HepG2 (cell line): ENCODE results near the gene IVL. TPM values are rescaled to one million over a fixed set of nuclear protein-coding genes. Genes with fewer than 3 reads are reported as not detected.

Experiments used
- ATAC-seq: fragments of 200-7000 bp; cut with Tn5 transposase; 3 replicates; pipeline ENCODE4 v1.9.1; 2020; ENCODE audit warnings: mild to moderate bottlenecking, moderate library complexity
- BruUV-seq: library from RNA; stranded (reverse); fragments of 400-500 nt; replicated peaks from 2 replicates; lab custom pipeline; 2021; lab: Mats Ljungman, UMichigan
- CTCF ChIA-PET: fragments of 300-600 bp; formaldehyde crosslinking; extraction: SDS; loops from one replicate; lab custom pipeline; 2021; ENCODE audit warnings: low total read pairs, inconsistent platforms, low intra/inter-chr PET ratio; lab: Yijun Ruan, JAX
- POLR2A ChIA-PET: fragments of 350-600 bp; sonication (Branson Sonifier 250); formaldehyde crosslinking; loops from one replicate; lab custom pipeline; 2020; ENCODE audit warnings: antibody characterized with exemption, inconsistent platforms; lab: Yijun Ruan, JAX
- DNase-seq: peaks from one replicate; pipeline ENCODE4 v3.0.0-alpha.2; 2015; ENCODE audit warnings: low spot score
- FAIRE-seq: peaks from 3 replicates; lab custom pipeline; 2011; peaks lifted over from hg19 to GRCh38; lab: Jason Lieb, UNC
- H2AFZ ChIP-seq: one replicate; pipeline ENCODE4 v1.6.1; 2011; ENCODE audit warnings: low read length, inconsistent platforms
- H3K27ac ChIP-seq: fragments of 300-600 bp; 3 replicates; pipeline ENCODE4 v1.8.0; 2011; ENCODE audit warnings: mixed run types, mild to moderate bottlenecking, mixed read lengths, low read length, inconsistent platforms; ENCODE audit not compliant: insufficient read depth; ENCODE audit errors: extremely low read length
- H3K27me3 ChIP-seq, 2 experiments: fragments of 200-600 bp in 1 of 2; 2 replicates in 1 of 2; 3 replicates in 1 of 2; pipeline versions ENCODE4 v1.6.0 to v1.8.0; 2011; ENCODE audit warnings: low read length in 2 of 2, mild to moderate bottlenecking in 2 of 2, moderate library complexity in 2 of 2, inconsistent platforms in 1 of 2; ENCODE audit not compliant: insufficient read depth in 2 of 2, control insufficient read depth in 1 of 2
- H3K36me3 ChIP-seq, 2 experiments: fragments of 200-600 bp in 1 of 2; replicated peaks in 1 of 2; 2 replicates in 1 of 2; 3 replicates in 1 of 2; pipeline versions ENCODE4 v1.5.1 to v1.8.0; 2011; ENCODE audit warnings: low read length in 2 of 2, inconsistent platforms in 1 of 2; ENCODE audit not compliant: insufficient read depth in 2 of 2, control insufficient read depth in 1 of 2
- H3K4me1 ChIP-seq: 2 replicates; pipeline ENCODE4 v1.5.1; 2012; ENCODE audit warnings: low read length, inconsistent platforms; ENCODE audit not compliant: insufficient read depth
- H3K4me2 ChIP-seq: 2 replicates; pipeline ENCODE4 v1.6.0; 2011; ENCODE audit warnings: low read depth, low read length, inconsistent platforms
- H3K4me3 ChIP-seq, 3 experiments: fragments of 200-600 bp in 1 of 3; sonication (generic), shearing (Covaris generic) in 1 of 3; replicated peaks in 1 of 3; 2 replicates each; pipeline ENCODE4 v1.5.1; 2011 to 2016; ENCODE audit warnings: low read length in 3 of 3, inconsistent platforms in 2 of 3, low read depth in 2 of 3, mild to moderate bottlenecking in 2 of 3, control low read depth in 1 of 3, mixed read lengths in 1 of 3; ENCODE audit not compliant: insufficient read depth in 1 of 3
- H3K79me2 ChIP-seq: one replicate; pipeline ENCODE4 v1.6.1; 2011; ENCODE audit warnings: low read length, inconsistent platforms; ENCODE audit not compliant: insufficient read depth
- H3K9ac ChIP-seq: 2 replicates; pipeline ENCODE4 v1.6.0; 2011; ENCODE audit warnings: mild to moderate bottlenecking, low read depth, low read length, inconsistent platforms; ENCODE audit not compliant: insufficient read depth
- H3K9me3 ChIP-seq: 2 replicates; pipeline ENCODE4 v1.5.1; 2012; ENCODE audit warnings: mild to moderate bottlenecking, low read length
- H4K20me1 ChIP-seq: 2 replicates; pipeline ENCODE4 v1.6.0; 2011; ENCODE audit warnings: inconsistent platforms, mild to moderate bottlenecking, low read length, moderate library complexity; ENCODE audit not compliant: insufficient read depth
- ARNT ChIP-seq: fragments of 450-650 bp; IDR thresholded peaks from 2 replicates; pipeline ENCODE4 v1.6.1; 2017
- ATF1 ChIP-seq: IDR thresholded peaks from 2 replicates; pipeline ENCODE4 v1.6.1; 2016; ENCODE audit warnings: mild to moderate bottlenecking, control low read depth
- CBX2 ChIP-seq, 2 experiments: fragments of 200-600 bp in 1 of 2; sonication (generic); formaldehyde crosslinking in 1 of 2; IDR thresholded peaks; 2 replicates each; pipeline versions ENCODE4 v1.7.0 to v1.8.1; 2018 to 2022; ENCODE audit warnings: low read depth in 2 of 2, low read length in 1 of 2, mild to moderate bottlenecking in 1 of 2, missing genetic modification reagents in 1 of 2
- GATA4 ChIP-seq: sonication (generic); IDR thresholded peaks from 2 replicates; pipeline ENCODE4 v1.6.1; 2016; ENCODE audit warnings: antibody characterized with exemption, low read depth, borderline replicate concordance
- MATR3 ChIP-seq: sonication (generic); formaldehyde crosslinking; IDR thresholded peaks from 2 replicates; pipeline ENCODE4 v1.4.0; 2020; ENCODE audit warnings: missing genetic modification reagents
- NCOA2 ChIP-seq: sonication (generic); formaldehyde crosslinking; IDR thresholded peaks from 2 replicates; pipeline ENCODE4 v1.8.0; 2022; ENCODE audit warnings: inconsistent platforms
- RFX3 ChIP-seq: IDR thresholded peaks from 2 replicates; pipeline ENCODE4 v1.6.1; 2016; ENCODE audit warnings: missing biosample characterization, missing genetic modification reagents
- TEAD3 ChIP-seq: optimal IDR thresholded peaks from 2 replicates; pipeline ENCODE3; 2016; ENCODE audit warnings: borderline replicate concordance
- ZFX ChIP-seq: sonication (generic); formaldehyde crosslinking; IDR thresholded peaks from 2 replicates; pipeline ENCODE4 v1.4.0; 2020; ENCODE audit warnings: mild to moderate bottlenecking, low read depth, missing genetic modification reagents, moderate library complexity
- ZNF432 ChIP-seq: sonication (generic); formaldehyde crosslinking; IDR thresholded peaks from 2 replicates; pipeline ENCODE4 v1.5.0; 2020; ENCODE audit warnings: missing genetic modification reagents, mild to moderate bottlenecking, borderline replicate concordance
- ZNF768 ChIP-seq: sonication (generic); formaldehyde crosslinking; IDR thresholded peaks from 2 replicates; pipeline ENCODE4 v1.4.0; 2020; ENCODE audit warnings: missing genetic modification reagents
- ZNF776 ChIP-seq: sonication (generic); formaldehyde crosslinking; IDR thresholded peaks from 2 replicates; pipeline ENCODE4 v1.4.0; 2020; ENCODE audit warnings: mild to moderate bottlenecking, missing genetic modification reagents
- WGBS: methylation state at CpG from one replicate; pipeline ENCODE4 v1.1.6; 2017; ENCODE audit warnings: low lambda C conversion rate; 5-methylcytosine and 5-hydroxymethylcytosine counted together
- in situ Hi-C: cut with HindIII; loops from 2 replicates; pipeline ENCODE4 v1.10.0; 2017; ENCODE audit warnings: low pct_unique_long_range_greater_than_20kb; ENCODE audit not compliant: extremely low pct_ligation_motif_present
- intact Hi-C: fragments of 100-400 bp; cut with micrococcal nuclease; formaldehyde crosslinking; loops from one replicate; pipeline ENCODE4 v1.10.0; 2022; ENCODE audit not compliant: unreplicated experiment
- polyA plus RNA-seq, 8 experiments: library from polyadenylated mRNA; depleted of rRNA in 3 of 8; stranded (reverse) in 7 of 8; unstranded in 1 of 8; fragments of >200 nt; fragmentation: Illumina TruSeq in 4 of 8; extraction: Trizol in 4 of 8; gene quantifications; 2 replicates each; pipeline versions ENCODE4 v1.2.1 to v1.2.3, GENCODE V29; 2011 to 2016; ENCODE audit warnings: low read depth in 4 of 8, missing spikeins in 1 of 8, mixed read lengths in 1 of 8; ENCODE audit not compliant: insufficient read depth in 1 of 8
- total RNA-seq, 5 experiments: library from RNA; depleted of rRNA; stranded (reverse); fragments of >200 nt; fragmentation: Illumina TruSeq; extraction: Trizol; gene quantifications; 2 replicates each; pipeline ENCODE4 v1.2.3, GENCODE V29; 2016; ENCODE audit warnings: low read depth in 1 of 5
- TF ChIP-seq, protein P1 (sequence below): sonication (generic); formaldehyde crosslinking; IDR thresholded peaks from 2 replicates; pipeline ENCODE4 v1.4.0; 2020; ENCODE audit warnings: mild to moderate bottlenecking, missing genetic modification reagents, borderline replicate concordance
- TF ChIP-seq, protein P2 (sequence below): sonication (generic); formaldehyde crosslinking; IDR thresholded peaks from 2 replicates; pipeline ENCODE4 v1.4.0; 2020; ENCODE audit warnings: missing genetic modification reagents

Gene IVL
- total and polyA plus RNA-seq, 2 of the 13 experiments (the other 11 are each of a cell fraction or from before 2014, with no cell fraction given): not detected

DNA sequence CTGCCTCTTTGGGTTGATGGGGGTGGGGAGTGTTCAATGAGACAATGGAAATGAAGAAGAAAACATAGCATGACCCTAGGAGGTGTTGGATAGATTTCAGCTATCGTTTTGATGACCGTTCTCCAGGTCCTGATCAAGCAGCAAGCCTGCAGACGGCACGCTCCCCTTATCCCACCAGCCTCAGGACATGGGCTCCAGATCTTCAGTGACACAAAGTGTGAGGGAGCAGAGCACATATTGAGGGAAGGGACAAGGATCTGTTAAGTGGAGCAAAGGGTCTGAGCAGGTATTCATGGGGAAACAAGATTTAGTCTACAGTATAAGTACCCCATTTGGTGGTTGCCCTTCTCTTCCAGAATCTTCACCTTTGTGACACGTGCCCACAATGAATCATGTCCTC, 43.4 kb downstream of the IVL start:
- POLR2A ChIA-PET: no interaction called here
- FAIRE-seq (no peak), ATAC-seq (no peak), DNase-seq (no peak)
- Histone ChIP-seq H3K9ac (no peak overlapping the region), H3K27ac (no peak overlapping the region), H4K20me1 (no peaks in the 10 kb centered on the region), H3K79me2 (no peaks in the 10 kb centered on the region), H3K4me2 (no peak overlapping the region), H3K9me3 (no peaks in the 10 kb centered on the region), H3K4me1 (no peaks in the 10 kb centered on the region), H3K27me3 (peaks cover 0 to 3% of the 10 kb centered on the region in 2 experiments; a peak in 1 of 5 replicates), H3K36me3 (no peaks in the 10 kb centered on the region), H2AFZ (no peak overlapping the region), H3K4me3 (no peak overlapping the region)
- 3% methylated on average over 5 of the region's 5 CpGs for WGBS
- intact Hi-C loops (loop anchor here (10.0 kb wide), 1 partner anchor 57 kb away; no protein-coding TSS in a partner anchor), in situ Hi-C loops (no loop called here)
- CTCF ChIA-PET: no interaction called here
- TF ChIP-seq MATR3 (CRISPR knock-in tag) (no peak), ATF1 (CRISPR knock-in tag) (no peak), ZNF432 (no peak), RFX3 (no peak), TEAD3 (CRISPR knock-in tag) (no peak), ZNF768 (CRISPR knock-in tag) (no peak), NCOA2 (no peak), GATA4 (no peak), ZFX (CRISPR knock-in tag) (no peak), CBX2 (IDR thresholded peaks at IDR 0.05; ENCODE audit: low read depth, low read length) (no peak), CBX2 (CRISPR knock-in tag; IDR thresholded peaks at IDR 0.05; ENCODE audit: low read depth) (no peak), ZNF776 (no peak), ARNT (no peak)
- TF ChIP-seq, protein P1, sequence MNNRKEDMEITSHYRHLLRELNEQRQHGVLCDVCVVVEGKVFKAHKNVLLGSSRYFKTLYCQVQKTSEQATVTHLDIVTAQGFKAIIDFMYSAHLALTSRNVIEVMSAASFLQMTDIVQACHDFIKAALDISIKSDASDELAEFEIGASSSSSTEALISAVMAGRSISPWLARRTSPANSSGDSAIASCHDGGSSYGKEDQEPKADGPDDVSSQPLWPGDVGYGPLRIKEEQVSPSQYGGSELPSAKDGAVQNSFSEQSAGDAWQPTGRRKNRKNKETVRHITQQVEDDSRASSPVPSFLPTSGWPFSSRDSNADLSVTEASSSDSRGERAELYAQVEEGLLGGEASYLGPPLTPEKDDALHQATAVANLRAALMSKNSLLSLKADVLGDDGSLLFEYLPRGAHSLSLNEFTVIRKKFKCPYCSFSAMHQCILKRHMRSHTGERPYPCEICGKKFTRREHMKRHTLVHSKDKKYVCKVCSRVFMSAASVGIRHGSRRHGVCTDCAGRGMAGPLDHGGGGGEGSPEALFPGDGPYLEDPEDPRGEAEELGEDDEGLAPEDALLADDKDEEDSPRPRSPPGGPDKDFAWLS (CRISPR knock-in tag): no peak
- TF ChIP-seq, protein P2, sequence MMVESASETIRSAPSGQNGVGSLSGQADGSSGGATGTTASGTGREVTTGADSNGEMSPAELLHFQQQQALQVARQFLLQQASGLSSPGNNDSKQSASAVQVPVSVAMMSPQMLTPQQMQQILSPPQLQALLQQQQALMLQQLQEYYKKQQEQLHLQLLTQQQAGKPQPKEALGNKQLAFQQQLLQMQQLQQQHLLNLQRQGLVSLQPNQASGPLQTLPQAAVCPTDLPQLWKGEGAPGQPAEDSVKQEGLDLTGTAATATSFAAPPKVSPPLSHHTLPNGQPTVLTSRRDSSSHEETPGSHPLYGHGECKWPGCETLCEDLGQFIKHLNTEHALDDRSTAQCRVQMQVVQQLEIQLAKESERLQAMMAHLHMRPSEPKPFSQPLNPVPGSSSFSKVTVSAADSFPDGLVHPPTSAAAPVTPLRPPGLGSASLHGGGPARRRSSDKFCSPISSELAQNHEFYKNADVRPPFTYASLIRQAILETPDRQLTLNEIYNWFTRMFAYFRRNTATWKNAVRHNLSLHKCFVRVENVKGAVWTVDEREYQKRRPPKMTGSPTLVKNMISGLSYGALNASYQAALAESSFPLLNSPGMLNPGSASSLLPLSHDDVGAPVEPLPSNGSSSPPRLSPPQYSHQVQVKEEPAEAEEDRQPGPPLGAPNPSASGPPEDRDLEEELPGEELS (CRISPR knock-in tag): no peak
- BruUV-seq: no TSS peak
